GM20000 (cell line): ENCODE measurements around the gene FLYWCH1.
"Not testable (repeated sequence)": the region's sequence is repeated elsewhere in the genome, so short reads cannot be mapped to it uniquely, and the experiment has no call there.

ENCODE experiments used
- DNase-seq: peaks from one replicate; pipeline ENCODE4 v3.0.0; 2012; ENCODE audit warnings: low spot score
- TF ChIP-seq, protein P1 (sequence below): IDR thresholded peaks from 2 replicates; pipeline ENCODE4 v1.5.1; 2012; ENCODE audit warnings: mild to moderate bottlenecking, control low read depth; ENCODE audit errors: extremely low read depth, missing control alignments

FLYWCH1 gene

DNA sequence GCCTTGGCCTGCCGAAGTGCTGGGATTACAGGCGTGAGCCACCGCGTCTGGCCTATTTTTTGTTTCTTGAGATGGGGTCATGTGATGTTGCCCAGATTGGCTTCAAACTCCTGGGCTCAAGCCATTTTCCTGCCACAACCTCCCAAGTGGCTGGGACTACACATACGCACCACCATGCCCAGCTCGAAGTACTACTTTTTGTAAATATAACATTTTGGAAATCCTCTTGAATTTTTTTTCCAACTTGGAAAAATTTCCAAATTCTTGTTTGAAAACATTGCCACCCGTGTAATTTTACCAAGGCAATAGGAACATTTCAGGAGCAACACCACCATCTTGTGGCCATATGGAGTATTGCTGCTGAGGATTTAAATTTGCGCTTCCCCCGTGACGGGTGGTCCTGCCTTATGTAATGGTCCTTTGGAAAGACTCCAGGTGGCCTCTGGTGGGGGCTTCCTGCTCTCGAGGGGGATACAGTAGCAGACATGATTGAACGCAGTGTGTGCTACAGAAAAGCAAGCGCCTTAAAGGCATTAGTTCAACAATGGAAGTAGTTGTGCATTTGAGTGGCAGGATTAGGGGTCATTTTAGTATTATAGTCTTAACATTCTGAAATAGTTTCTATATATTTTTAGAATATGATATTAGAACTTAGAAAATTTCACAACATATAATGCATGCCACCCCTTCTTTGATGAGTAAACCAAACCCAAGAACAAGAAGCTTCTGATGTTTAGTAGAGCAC is 8.0 kb downstream of the FLYWCH1 start:
- TF ChIP-seq, protein P1, sequence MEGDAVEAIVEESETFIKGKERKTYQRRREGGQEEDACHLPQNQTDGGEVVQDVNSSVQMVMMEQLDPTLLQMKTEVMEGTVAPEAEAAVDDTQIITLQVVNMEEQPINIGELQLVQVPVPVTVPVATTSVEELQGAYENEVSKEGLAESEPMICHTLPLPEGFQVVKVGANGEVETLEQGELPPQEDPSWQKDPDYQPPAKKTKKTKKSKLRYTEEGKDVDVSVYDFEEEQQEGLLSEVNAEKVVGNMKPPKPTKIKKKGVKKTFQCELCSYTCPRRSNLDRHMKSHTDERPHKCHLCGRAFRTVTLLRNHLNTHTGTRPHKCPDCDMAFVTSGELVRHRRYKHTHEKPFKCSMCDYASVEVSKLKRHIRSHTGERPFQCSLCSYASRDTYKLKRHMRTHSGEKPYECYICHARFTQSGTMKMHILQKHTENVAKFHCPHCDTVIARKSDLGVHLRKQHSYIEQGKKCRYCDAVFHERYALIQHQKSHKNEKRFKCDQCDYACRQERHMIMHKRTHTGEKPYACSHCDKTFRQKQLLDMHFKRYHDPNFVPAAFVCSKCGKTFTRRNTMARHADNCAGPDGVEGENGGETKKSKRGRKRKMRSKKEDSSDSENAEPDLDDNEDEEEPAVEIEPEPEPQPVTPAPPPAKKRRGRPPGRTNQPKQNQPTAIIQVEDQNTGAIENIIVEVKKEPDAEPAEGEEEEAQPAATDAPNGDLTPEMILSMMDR, result peak; percentile 64
- DNase-seq, result peak; percentile 68

DNA sequence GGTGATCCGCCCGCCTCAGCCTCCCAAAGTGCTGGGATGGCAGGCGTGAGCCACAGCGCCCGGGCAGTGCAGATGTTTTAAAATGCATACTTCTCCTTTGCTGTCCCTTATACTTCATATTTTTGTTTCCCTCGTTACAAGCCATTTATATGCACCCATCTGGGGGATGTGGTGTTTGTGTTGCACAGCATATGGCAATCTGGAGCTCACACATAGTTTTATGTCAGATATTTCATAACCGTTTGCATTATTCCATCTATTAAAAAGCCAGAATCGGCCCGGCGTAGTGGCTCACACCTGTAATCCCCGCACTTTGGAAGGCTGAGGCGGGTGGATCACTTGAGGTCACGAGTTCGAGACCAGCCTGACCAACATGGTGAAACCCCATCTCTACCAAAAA is 11.8 kb downstream of the FLYWCH1 start:
- TF ChIP-seq, protein P1, result no peak
- DNase-seq, result no peak

DNA sequence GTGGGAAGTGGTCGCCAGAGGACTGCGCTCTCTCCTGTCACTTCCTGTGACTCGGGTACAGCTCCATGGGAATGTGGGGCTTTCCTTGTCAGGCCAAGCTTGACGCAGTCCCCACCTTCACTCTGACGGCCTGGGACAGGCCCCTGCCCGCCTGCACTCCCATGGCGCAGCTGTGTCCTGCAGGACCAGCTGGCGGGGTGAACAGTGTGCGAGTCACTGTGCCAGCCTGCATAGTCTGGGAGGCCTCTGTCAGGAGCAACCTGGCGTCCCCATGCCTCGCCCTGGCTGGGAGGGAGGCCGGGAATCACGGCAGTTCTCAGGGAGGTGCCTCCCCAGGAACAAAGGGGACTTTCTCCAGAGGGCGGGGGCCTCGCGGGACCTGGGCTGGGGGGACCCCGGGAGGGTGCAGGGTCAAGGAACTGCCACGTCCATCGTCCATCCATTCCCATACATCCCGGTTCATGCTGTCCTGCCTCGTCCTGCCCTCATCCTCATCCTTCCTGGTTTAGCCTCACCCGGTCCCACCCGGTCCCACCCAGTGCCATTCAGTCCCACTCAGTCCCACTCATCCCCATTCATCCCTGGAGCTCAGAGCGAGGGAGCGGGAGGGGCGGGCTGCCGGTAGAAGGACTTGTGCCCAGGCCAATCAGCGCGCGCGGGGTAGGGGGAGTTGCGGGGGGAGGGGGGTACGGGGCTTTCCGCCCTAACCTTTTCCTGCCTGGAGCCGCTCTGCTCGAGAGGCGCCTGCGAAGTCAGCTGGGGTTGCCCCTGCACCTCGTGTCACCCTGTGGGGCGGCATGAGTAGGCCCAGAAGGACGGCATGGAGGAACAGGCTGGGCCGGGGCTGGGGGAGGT is 13.4 kb downstream of the FLYWCH1 start:
- TF ChIP-seq, protein P1, result no peak
- DNase-seq, result no peak

DNA sequence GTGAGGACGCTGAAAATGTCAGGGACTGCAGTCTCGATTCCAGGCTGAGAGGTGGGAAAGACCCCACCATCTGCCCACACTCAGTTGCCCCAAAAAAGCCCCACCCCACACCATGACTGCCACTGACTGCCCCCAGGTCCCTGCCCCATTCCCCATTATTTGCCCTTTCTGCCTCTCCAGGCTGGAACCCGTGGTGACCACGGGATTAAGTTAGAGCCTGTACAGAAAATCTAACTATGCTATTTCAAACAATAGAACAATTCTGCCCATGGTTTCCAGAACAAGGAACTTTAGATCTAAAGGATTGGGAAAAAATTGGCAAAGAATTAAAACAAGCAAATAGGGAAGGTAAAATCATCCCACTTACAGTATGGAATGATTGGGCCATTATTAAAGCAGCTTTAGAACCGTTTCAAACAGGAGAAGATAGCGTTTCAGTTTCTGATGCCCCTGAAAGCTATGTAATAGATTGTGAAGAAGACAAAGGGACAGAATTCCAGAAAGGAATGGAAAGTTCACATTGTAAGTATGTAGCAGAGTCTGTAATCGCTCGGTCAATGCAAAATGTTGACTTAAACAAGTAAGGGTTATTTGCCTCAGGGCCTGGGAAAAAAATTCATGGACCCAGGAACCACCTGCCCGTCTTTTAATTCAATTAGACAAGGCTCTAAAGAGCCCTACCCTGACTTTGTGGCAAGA is 14.4 kb downstream of the FLYWCH1 start:
- no peak for DNase-seq
- TF ChIP-seq, protein P1, result no peak

DNA sequence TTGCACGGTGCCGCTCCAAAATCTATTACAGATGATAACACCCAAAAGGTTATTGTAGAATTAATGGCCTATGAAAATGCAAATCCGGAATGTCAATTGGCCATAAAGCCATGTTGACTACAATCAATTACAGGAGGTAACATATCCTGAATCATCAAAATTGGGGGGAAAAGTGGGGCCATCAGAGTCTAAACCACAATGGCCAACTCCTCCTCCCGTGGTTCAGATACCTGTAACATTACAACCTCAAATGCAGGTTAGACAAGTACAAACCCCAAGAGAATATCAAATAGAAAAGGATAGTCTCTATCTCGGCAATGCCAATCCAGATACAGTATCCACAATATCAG is 14.9 kb downstream of the FLYWCH1 start:
- TF ChIP-seq, protein P1, result no peak
- no peak for DNase-seq

DNA sequence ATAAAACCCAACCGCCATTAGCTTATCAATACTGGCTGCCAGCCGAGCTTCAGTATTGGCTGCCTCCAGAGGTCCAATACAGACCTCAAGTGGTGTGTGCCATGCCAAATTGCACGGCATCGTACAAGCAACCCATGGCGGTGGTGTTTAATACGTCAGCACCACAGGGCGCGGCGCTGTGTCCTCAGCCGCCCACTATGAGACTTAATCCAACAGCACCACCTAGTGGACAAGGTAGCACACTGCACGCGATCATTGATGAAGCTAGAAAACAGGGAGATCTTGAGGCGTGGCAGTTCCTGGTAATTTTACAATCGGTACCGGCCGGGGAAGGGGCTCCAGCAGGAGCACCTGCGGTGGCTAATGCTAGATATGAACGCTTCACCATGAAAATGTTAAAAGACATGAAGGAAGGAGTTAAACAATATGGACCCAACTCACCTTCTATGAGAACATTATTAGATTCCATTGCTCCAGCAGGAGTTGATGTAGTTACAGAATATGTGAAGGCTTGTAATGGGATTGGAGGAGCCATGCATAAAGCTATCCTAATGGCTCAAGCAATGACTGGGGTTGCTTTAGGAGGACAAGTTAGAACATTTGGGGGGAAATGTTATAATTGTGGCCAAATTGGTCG is 15.4 kb downstream of the FLYWCH1 start:
- TF ChIP-seq, protein P1, result peak; percentile 96
- peak; percentile 88 for DNase-seq

DNA sequence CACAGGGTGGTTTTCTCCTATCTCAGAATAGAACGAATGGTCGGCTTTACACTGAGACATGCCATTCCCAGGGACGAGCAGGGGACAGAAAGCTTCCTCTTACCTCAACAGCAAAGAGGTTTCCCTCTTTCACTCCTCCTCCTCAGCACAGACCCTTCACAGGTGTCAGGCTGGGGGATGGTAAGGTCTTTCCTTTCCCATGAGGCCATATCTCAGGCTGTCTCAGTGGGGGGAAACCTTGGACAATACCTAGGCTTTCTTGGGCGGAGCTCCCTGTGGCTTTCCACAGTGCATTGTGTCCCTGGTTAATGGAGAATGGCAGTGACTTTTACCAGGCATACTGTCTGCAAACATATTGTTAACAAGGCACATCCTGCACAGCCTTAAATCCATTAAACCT is 16.4 kb downstream of the FLYWCH1 start:
- DNase-seq, result not testable (repeated sequence)
